Erythroblast (primary cell): ENCODE measurements around the gene ZNF554.

Experiments used
- GATA1 ChIP-seq: IDR thresholded peaks from 2 replicates; pipeline ENCODE4 v1.6.1; 2011; ENCODE audit warnings: low read depth, mild to moderate bottlenecking, control low read depth, low read length, moderate library complexity
- POLR2A ChIP-seq: IDR thresholded peaks from 2 replicates; pipeline ENCODE4 v1.6.1; 2011; ENCODE audit warnings: mild to moderate bottlenecking, low read length

- TF ChIP-seq POLR2A (no peak), GATA1 (no peak)
Measured at GRCh38 chr19:2788237-2788636, 31.4 kb upstream of the ZNF554 start.
